CD4-positive, alpha-beta memory T cell (primary cell): ENCODE data around the gene NOL7. TPM values are rescaled to one million over a fixed set of nuclear protein-coding genes. Genes with fewer than 3 reads are reported as not detected.

ENCODE experiments used
- CTCF ChIA-PET: fragments of 350-600 bp; sonication (Branson Sonifier 250); formaldehyde crosslinking; loops from one replicate; lab custom pipeline; 2021; ENCODE audit warnings: inconsistent platforms; ENCODE audit not compliant: partially characterized antibody; lab: Charles Lee
- POLR2A ChIA-PET: fragments of 350-600 bp; sonication (Branson Sonifier 250); formaldehyde crosslinking; loops from one replicate; lab custom pipeline; 2021; ENCODE audit not compliant: partially characterized antibody; lab: Charles Lee
- DNase-seq, 5 donors: peaks; one replicate each; pipeline versions ENCODE4 v3.0.0 to v3.0.0-alpha.2; 2020 to 2022; ENCODE audit warnings: mixed read lengths in 1 of 5
- H3K27ac ChIP-seq: one replicate; pipeline ENCODE4 v1.7.0; 2013; ENCODE audit warnings: low read depth, low read length
- H3K27me3 ChIP-seq: 2 replicates; pipeline ENCODE4 v1.7.0; 2013; ENCODE audit warnings: mild to moderate bottlenecking, low read length, moderate library complexity; ENCODE audit not compliant: insufficient read depth
- H3K36me3 ChIP-seq: 2 replicates; pipeline ENCODE4 v1.7.0; 2013; ENCODE audit warnings: mild to moderate bottlenecking, low read length, moderate library complexity; ENCODE audit not compliant: insufficient read depth
- H3K4me1 ChIP-seq: 2 replicates; pipeline ENCODE4 v1.7.0; 2013; ENCODE audit warnings: mild to moderate bottlenecking, low read length, moderate library complexity; ENCODE audit not compliant: insufficient read depth
- H3K4me3 ChIP-seq, 2 donors: one replicate each; pipeline ENCODE4 v1.7.0; 2013; ENCODE audit warnings: low read length in 2 of 2, mild to moderate bottlenecking in 1 of 2
- H3K9me3 ChIP-seq, 2 donors: one replicate each; pipeline ENCODE4 v1.7.0; 2013; ENCODE audit warnings: low read length in 2 of 2, control low read depth in 1 of 2; ENCODE audit not compliant: control insufficient read depth in 1 of 2
- H3K27ac Mint-ChIP-seq, 7 donors: one replicate each; pipeline ENCODE4 v1.8.0; 2020 to 2021; ENCODE audit warnings: mixed read lengths in 7 of 7, mild to moderate bottlenecking in 6 of 7, inconsistent platforms in 3 of 7, moderate library complexity in 3 of 7
- H3K27me3 Mint-ChIP-seq, 2 donors: one replicate each; pipeline ENCODE4 v1.8.0; 2020 to 2021; ENCODE audit warnings: mixed read lengths in 2 of 2
- H3K36me3 Mint-ChIP-seq, 2 donors: one replicate each; pipeline ENCODE4 v1.8.0; 2020 to 2021; ENCODE audit warnings: mixed read lengths in 2 of 2, inconsistent platforms in 1 of 2, mild to moderate bottlenecking in 1 of 2
- H3K4me1 Mint-ChIP-seq, 4 donors: one replicate each; pipeline ENCODE4 v1.8.0; 2020 to 2021; ENCODE audit warnings: mixed read lengths in 4 of 4, mild to moderate bottlenecking in 1 of 4
- H3K4me3 Mint-ChIP-seq, 8 donors: one replicate each; pipeline ENCODE4 v1.8.0; 2020 to 2021; ENCODE audit warnings: mixed read lengths in 8 of 8, mild to moderate bottlenecking in 7 of 8, moderate library complexity in 6 of 8, inconsistent platforms in 3 of 8
- H3K9me3 Mint-ChIP-seq, 8 donors: one replicate each; pipeline ENCODE4 v1.8.0; 2020 to 2021; ENCODE audit warnings: mixed read lengths in 8 of 8, mild to moderate bottlenecking in 5 of 8, inconsistent platforms in 3 of 8, moderate library complexity in 1 of 8
- intact Hi-C: fragments of 100-400 bp; cut with micrococcal nuclease; formaldehyde crosslinking; loops from one replicate; pipeline ENCODE4 v1.15.1; 2023
- polyA plus RNA-seq, 2 donors: library from polyadenylated mRNA; unstranded; fragments of 300-500 nt; fragmentation: Illumina TruSeq; gene quantifications; one replicate each; pipeline ENCODE4 v1.2.3, GENCODE V29; 2021
- total RNA-seq, 2 experiments: library from RNA; stranded (reverse); gene quantifications; one replicate each; pipeline ENCODE4 v1.2.3, GENCODE V29; 2021

Gene NOL7
- total and polyA plus RNA-seq, 4 experiments from 2014 or later, result 62.1 to 137 (median 93.8) TPM

GRCh38 chr6:13666194-13667105, 51.3 kb downstream of the NOL7 start:
- ChIA-PET CTCF (interaction anchor here (1.9 kb wide), 1 partner anchor 11 kb away, joined by 4 read pairs; no protein-coding TSS in a partner anchor), POLR2A (interaction anchor here (1.3 to 1.8 kb wide), 2 partner anchors 11 to 22 kb away, joined by 3 to 5 read pairs; no protein-coding TSS in a partner anchor)
- Mint-ChIP-seq H3K36me3 (peaks cover 6 to 7% of the 10 kb centered on the region in 2 donors), H3K27me3 (no peaks in the 10 kb centered on the region), H3K27ac (peak overlapping the region in 6 of 7 donors; percentile 1 to 84 (median 50)), H3K4me3 (peak overlapping the region in 6 of 8 donors; percentile 2 to 50 (median 42)), H3K9me3 (peaks cover 0 to 4% (median 0%) of the 10 kb centered on the region in 8 donors), H3K4me1 (peaks cover 65 to 90% (median 81%) of the 10 kb centered on the region in 4 donors)
- H3K9me3 ChIP-seq, result no peaks in the 10 kb centered on the region
- no peaks in the 10 kb centered on the region for H3K36me3 ChIP-seq
- H3K27me3 ChIP-seq, result no peaks in the 10 kb centered on the region
- no peak overlapping the region for H3K27ac ChIP-seq
- peaks cover 88% of the 10 kb centered on the region for H3K4me1 ChIP-seq
- intact Hi-C loops, result loop anchor here (1.0 kb wide), 1 partner anchor 15 kb away; no protein-coding TSS in a partner anchor
- no peak overlapping the region for H3K4me3 ChIP-seq
- no peak for DNase-seq

DNA sequence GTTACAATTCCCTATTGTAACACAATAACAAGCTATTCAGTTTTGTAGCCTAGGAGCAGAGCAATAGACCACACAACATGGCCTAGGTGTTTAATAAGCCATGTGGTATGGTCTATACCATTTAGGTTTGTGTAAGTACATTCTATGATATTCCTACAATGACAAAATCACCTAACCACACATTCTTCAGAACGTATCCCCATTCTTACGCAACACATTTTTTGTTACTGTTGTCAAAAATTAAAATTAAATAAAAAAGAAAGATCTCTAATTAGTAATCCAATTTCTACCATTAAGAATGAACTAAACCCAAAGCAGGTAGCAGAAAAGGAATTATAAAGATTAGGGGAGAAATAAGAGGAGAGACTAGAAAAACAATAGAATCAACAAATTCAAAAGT, 52.5 kb downstream of the NOL7 start:
- CTCF ChIA-PET, result interaction anchor here (1.2 to 1.9 kb wide), 2 partner anchors 10 to 52 kb away, joined by 3 to 4 read pairs; partner anchors contain the start of gene NOL7

GRCh38 chr6:13668291-13668928, 53.3 kb downstream of the NOL7 start:
- H3K9me3 ChIP-seq, result no peaks in the 10 kb centered on the region
- Mint-ChIP-seq H3K4me3 (peak overlapping the region in 6 of 8 donors; percentile 17 to 70 (median 59)), H3K9me3 (peaks cover 0 to 4% (median 0%) of the 10 kb centered on the region in 8 donors), H3K27me3 (no peaks in the 10 kb centered on the region), H3K27ac (peak overlapping the region in 4 of 7 donors; percentile 16 to 70 (median 44)), H3K4me1 (peaks cover 63 to 90% (median 81%) of the 10 kb centered on the region in 4 donors), H3K36me3 (peaks cover 8 to 13% of the 10 kb centered on the region in 2 donors)
- intact Hi-C loops, result no loop called here
- ChIA-PET CTCF (interaction anchor here (0.5 to 1.9 kb wide), 3 partner anchors 9 to 100 kb away, joined by 3 to 4 read pairs (median 3); partner anchors contain the start of gene NOL7), POLR2A (interaction anchor here (1.8 kb wide), 1 partner anchor 20 kb away, joined by 5 read pairs; no protein-coding TSS in a partner anchor)
- DNase-seq, result peak in 1 of 5 donors; percentile 15
- no peaks in the 10 kb centered on the region for H3K36me3 ChIP-seq
- H3K27me3 ChIP-seq, result no peaks in the 10 kb centered on the region
- no peak overlapping the region for H3K4me3 ChIP-seq
- no peak overlapping the region for H3K27ac ChIP-seq
- H3K4me1 ChIP-seq, result peaks cover 89% of the 10 kb centered on the region

More for the DNA sequence above, 52.5 kb downstream of the NOL7 start:
- Histone ChIP-seq H3K27ac (no peak overlapping the region), H3K4me1 (peaks cover 89% of the 10 kb centered on the region), H3K4me3 (no peak overlapping the region), H3K36me3 (no peaks in the 10 kb centered on the region), H3K9me3 (no peaks in the 10 kb centered on the region), H3K27me3 (no peaks in the 10 kb centered on the region)
- Mint-ChIP-seq H3K4me1 (peaks cover 63 to 90% (median 81%) of the 10 kb centered on the region in 4 donors), H3K27ac (peak overlapping the region in 1 of 7 donors; percentile 90), H3K4me3 (peak overlapping the region in 2 of 8 donors; percentile 38 to 67), H3K9me3 (peaks cover 0 to 4% (median 0%) of the 10 kb centered on the region in 8 donors), H3K36me3 (peaks cover 6 to 7% of the 10 kb centered on the region in 2 donors), H3K27me3 (no peaks in the 10 kb centered on the region)
- POLR2A ChIA-PET, result interaction anchor here (1.3 to 1.8 kb wide), 2 partner anchors 12 to 20 kb away, joined by 3 to 5 read pairs; no protein-coding TSS in a partner anchor
- intact Hi-C loops, result no loop called here
- DNase-seq, result no peak

GRCh38 chr6:13669476-13669875, 54.3 kb downstream of the NOL7 start:
- no peaks in the 10 kb centered on the region for H3K36me3 ChIP-seq
- H3K36me3 Mint-ChIP-seq, result peaks cover 11 to 14% of the 10 kb centered on the region in 2 donors
- H3K9me3 Mint-ChIP-seq, result peaks cover 0 to 4% (median 0%) of the 10 kb centered on the region in 8 donors
- no peaks in the 10 kb centered on the region for H3K27me3 Mint-ChIP-seq
- no peak overlapping the region for H3K27ac ChIP-seq
- H3K27ac Mint-ChIP-seq, result peak overlapping the region in 2 of 7 donors; percentile 24 to 53
- intact Hi-C loops, result no loop called here
- H3K27me3 ChIP-seq, result no peaks in the 10 kb centered on the region
- no peak for DNase-seq
- peaks cover 56 to 90% (median 78%) of the 10 kb centered on the region in 4 donors for H3K4me1 Mint-ChIP-seq
- peaks cover 88% of the 10 kb centered on the region for H3K4me1 ChIP-seq
- no peak overlapping the region for H3K4me3 ChIP-seq
- ChIA-PET POLR2A (interaction anchor here (2.0 kb wide), 1 partner anchor 54 kb away, joined by 7 read pairs; the partner anchor contains the start of gene NOL7), CTCF (no interaction called here)
- H3K4me3 Mint-ChIP-seq, result peak overlapping the region in 3 of 8 donors; percentile 21 to 50 (median 31)
- H3K9me3 ChIP-seq, result no peaks in the 10 kb centered on the region

Other genes starting within 250 kb of the NOL7 start
- 1 to 10 TPM in 1 of 2 experiments, under 1 TPM in 1; 0.97 to 1.1 TPM for gene GFOD1, start 127.7 kb upstream of the NOL7 start, total RNA-seq
- gene GFOD1, start 127.7 kb upstream of the NOL7 start, polyA plus RNA-seq, result under 1 TPM in 1 of 2 donors, not detected in 1; 0.95 TPM
- gene SIRT5, start 40.7 kb upstream of the NOL7 start, total RNA-seq, result 10 to 100 TPM; 18.9 to 20.6 TPM
- 10 to 100 TPM; 13.2 to 17.0 TPM for gene SIRT5, start 40.7 kb upstream of the NOL7 start, polyA plus RNA-seq
- 10 to 100 TPM; 51.1 to 52.9 TPM for gene RANBP9, start 96.5 kb downstream of the NOL7 start, total RNA-seq
- 1 to 10 TPM; 3.4 to 8.8 TPM for gene RANBP9, start 96.5 kb downstream of the NOL7 start, polyA plus RNA-seq
- 10 to 100 TPM; 11.3 to 11.5 TPM for gene MCUR1, start 199.2 kb downstream of the NOL7 start, total RNA-seq
- 10 to 100 TPM in 1 of 2 donors, 1 to 10 TPM in 1; 5.9 to 11.6 TPM for gene MCUR1, start 199.2 kb downstream of the NOL7 start, polyA plus RNA-seq